ENCODE data around the gene FHAD1. TPM values are rescaled to one million over a fixed set of nuclear protein-coding genes. Genes with fewer than 3 reads are reported as not detected.

Gene FHAD1
- polyA plus RNA-seq, 2 donors, result 0.04 to 0.16 TPM

DNA sequence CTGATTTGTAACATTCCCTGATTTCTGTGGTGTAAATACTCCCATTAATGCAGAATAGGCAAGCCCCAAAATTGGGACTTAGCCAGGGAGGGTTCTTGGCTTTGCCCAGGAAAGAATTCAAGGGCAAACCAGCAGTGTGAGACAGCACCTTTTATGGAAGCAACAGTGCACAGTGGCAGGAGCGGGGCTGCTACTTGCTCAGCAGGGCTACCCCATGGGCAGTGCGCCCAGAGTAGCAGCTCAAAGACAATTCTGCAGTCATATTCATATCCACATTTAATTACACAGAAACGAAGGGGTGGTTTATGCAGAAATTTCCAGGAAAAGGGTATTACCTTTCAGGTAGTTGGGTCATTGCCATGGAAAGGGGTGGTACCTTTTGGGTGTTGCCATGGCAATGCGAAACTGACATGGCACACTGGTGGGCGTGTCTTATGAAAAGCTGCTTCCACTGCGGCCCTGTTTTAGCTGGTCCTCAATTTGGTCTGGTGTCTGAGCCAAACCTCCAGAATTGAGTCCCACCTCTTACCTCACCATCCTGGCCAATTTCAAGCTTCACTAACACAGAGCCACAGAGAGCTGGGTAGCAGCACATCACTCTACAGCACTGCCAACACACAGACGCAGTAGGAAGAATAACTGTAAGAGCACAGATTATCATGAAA is 35.9 kb downstream of the FHAD1 start:
- 49 to 55% methylated on average over 7 of the region's 7 CpGs for WGBS, 2 donors
- peak overlapping the region; percentile 63 to 75 for H3K27ac ChIP-seq (ENCODE audit: low read depth in 2 of 2, low read length in 1 of 2)
- H3K9me3 ChIP-seq (ENCODE audit: control insufficient read depth in 2 of 2, insufficient read depth in 1 of 2, low read depth in 1 of 2, low read length in 1 of 2), result no peaks in the 10 kb centered on the region

DNA sequence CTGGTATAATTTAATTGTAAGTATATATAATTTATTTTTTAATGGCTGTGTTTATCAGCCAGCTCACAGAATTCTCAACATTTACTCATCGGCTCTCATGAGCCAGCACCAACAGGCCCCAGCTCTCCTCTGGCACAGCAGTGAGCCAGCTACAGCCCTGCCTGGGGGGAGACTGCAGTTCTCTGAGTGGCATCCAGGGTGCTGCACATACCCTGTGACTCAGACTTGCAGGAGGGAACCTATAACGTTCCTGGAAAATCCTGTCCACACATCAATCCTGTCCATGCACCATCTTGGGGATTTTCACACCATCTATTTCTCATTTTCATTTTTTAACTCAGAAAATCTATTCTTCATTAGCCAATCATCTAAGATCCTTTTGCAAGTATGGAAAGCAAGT is 36.5 kb downstream of the FHAD1 start:
- Histone ChIP-seq H3K27me3 (ENCODE audit: control insufficient read depth in 1 of 2, insufficient read depth in 2 of 2, low read length in 2 of 2) (no peaks in the 10 kb centered on the region), H3K36me3 (ENCODE audit: control insufficient read depth in 2 of 2, insufficient read depth in 2 of 2, low read length in 1 of 2) (no peaks in the 10 kb centered on the region), H3K4me1 (ENCODE audit: control insufficient read depth in 2 of 2, insufficient read depth in 2 of 2, low read length in 1 of 2) (peaks cover 0 to 10% of the 10 kb centered on the region in 2 donors), H3K9me3 (ENCODE audit: control insufficient read depth in 2 of 2, insufficient read depth in 1 of 2, low read depth in 1 of 2, low read length in 1 of 2) (no peaks in the 10 kb centered on the region), H3K27ac (ENCODE audit: low read depth in 2 of 2, low read length in 1 of 2) (peak overlapping the region in 1 of 2 donors; percentile 35), H3K4me3 (ENCODE audit: low read depth in 1 of 2, low read length in 2 of 2) (no peak overlapping the region)
- 38 to 53% methylated on average over 2 of the region's 2 CpGs for whole genome bisulfite sequencing, 2 donors

More for the DNA sequence above, 35.9 kb downstream of the FHAD1 start:
- H3K4me3 ChIP-seq (ENCODE audit: low read depth in 1 of 2, low read length in 2 of 2), result no peak overlapping the region
- H3K36me3 ChIP-seq (ENCODE audit: control insufficient read depth in 2 of 2, insufficient read depth in 2 of 2, low read length in 1 of 2), result no peaks in the 10 kb centered on the region
- no peaks in the 10 kb centered on the region for H3K27me3 ChIP-seq (ENCODE audit: control insufficient read depth in 1 of 2, insufficient read depth in 2 of 2, low read length in 2 of 2)
- peaks cover 0 to 10% of the 10 kb centered on the region in 2 donors for H3K4me1 ChIP-seq (ENCODE audit: control insufficient read depth in 2 of 2, insufficient read depth in 2 of 2, low read length in 1 of 2)

DNA sequence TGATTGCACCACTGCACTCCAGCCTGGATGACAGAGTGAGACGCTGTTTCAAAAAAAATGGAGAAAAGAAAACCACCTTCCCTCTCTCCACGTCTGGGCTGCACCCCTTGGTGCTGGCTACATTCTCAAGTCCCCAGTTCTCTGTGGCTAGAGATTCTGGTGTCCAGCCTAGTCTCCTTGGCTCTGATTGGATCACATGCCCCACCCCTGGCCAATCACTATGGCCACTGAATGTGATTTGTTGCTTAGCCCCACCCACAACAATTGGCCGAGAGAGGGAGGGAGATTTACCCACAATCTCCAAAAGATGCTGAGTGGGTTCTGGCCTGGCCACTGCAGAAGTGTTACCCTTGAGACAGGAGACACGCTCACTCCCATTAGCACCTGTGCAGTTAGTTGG is 39.4 kb downstream of the FHAD1 start:
- Histone ChIP-seq H3K36me3 (ENCODE audit: control insufficient read depth in 2 of 2, insufficient read depth in 2 of 2, low read length in 1 of 2) (no peaks in the 10 kb centered on the region), H3K4me1 (ENCODE audit: control insufficient read depth in 2 of 2, insufficient read depth in 2 of 2, low read length in 1 of 2) (peaks cover 0 to 10% of the 10 kb centered on the region in 2 donors), H3K27me3 (ENCODE audit: control insufficient read depth in 1 of 2, insufficient read depth in 2 of 2, low read length in 2 of 2) (no peaks in the 10 kb centered on the region), H3K9me3 (ENCODE audit: control insufficient read depth in 2 of 2, insufficient read depth in 1 of 2, low read depth in 1 of 2, low read length in 1 of 2) (no peaks in the 10 kb centered on the region), H3K27ac (ENCODE audit: low read depth in 2 of 2, low read length in 1 of 2) (no peak overlapping the region), H3K4me3 (ENCODE audit: low read depth in 1 of 2, low read length in 2 of 2) (no peak overlapping the region)
- WGBS, 2 donors, result 84 to 93% methylated on average over 4 of the region's 4 CpGs

DNA sequence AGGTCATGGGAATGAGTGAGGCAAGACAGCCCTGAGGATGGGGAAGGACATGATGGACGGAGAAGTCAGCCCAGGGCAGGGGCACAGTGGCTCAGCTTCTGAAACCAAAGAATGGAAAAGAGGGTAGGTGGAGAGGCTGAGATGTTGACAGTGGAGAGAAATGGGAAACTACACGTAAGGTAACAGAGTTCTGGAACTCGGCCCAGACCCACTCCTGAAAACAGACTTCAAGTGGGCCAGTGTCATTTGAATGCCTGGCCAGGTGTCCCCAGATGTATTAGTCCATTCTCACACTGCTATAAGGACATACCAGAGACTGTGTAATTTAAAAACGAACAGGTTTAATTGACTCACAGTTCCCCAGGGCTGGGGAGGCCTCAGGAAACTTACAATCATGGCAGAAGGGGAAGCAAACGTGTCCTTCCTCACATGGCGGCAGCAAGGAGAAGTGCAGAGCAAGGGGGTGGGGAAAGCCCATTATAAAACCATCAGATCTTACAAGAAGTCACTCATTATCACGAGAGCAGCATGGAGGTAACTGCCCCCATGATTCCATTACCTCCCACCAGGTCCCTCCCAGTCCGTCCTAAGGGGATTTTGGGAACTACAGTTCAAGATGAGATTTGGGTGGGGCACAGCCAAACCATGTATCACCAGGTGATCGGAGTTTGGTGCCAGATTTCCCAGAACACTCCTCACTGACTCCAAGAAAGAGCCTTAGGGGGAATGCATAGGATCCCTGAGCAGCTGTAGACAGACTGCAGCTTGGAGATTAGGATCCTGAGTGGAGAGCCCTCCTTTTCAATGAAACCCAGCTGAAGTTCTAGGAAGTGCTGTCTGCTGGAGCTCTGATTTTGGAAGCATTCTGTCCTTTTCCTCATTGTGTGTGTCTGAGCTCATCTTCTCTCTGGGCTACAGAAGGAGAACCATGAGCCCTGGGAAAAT is 40.3 kb downstream of the FHAD1 start:
- Histone ChIP-seq H3K27me3 (ENCODE audit: control insufficient read depth in 1 of 2, insufficient read depth in 2 of 2, low read length in 2 of 2) (no peaks in the 10 kb centered on the region), H3K4me3 (ENCODE audit: low read depth in 1 of 2, low read length in 2 of 2) (no peak overlapping the region), H3K27ac (ENCODE audit: low read depth in 2 of 2, low read length in 1 of 2) (no peak overlapping the region), H3K9me3 (ENCODE audit: control insufficient read depth in 2 of 2, insufficient read depth in 1 of 2, low read depth in 1 of 2, low read length in 1 of 2) (no peaks in the 10 kb centered on the region), H3K36me3 (ENCODE audit: control insufficient read depth in 2 of 2, insufficient read depth in 2 of 2, low read length in 1 of 2) (no peaks in the 10 kb centered on the region), H3K4me1 (ENCODE audit: control insufficient read depth in 2 of 2, insufficient read depth in 2 of 2, low read length in 1 of 2) (peaks cover 0 to 10% of the 10 kb centered on the region in 2 donors)
- WGBS, 2 donors, result 61 to 70% methylated on average over 9 of the region's 9 CpGs

DNA sequence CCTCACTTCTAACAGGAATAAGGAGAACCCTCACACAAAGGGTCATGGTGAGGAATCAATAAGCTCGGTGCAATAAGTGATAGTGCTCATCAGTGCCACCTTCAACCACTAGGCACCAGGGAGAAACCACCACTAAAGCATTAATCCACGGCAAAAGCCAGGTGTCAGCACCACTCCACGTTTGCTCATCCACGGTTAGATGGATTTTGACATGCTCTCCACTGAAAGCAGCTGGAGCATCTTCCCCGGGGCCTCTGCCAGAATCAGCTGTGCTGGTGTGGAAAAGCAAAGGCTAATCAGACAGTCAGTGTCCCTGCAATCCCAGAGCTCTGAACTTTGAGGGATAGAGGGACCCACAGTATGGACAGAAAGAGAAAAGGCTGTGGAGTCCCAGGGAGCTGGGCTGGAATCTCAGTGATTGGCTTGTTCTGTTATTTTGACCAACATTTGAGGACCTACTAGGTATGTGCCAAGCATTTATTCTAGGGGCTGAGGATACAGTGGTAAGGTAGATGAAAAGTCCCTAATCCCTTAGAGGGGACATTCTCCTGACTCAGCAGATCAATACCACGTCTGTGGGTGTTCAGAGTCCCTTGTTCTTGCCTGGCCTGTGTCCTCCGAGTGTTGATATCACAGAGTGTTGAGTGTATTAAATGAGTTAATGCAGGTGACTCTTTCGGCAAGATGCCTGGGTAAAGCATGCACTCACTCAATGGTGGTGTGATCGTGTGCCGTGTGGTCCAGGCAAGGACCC is 41.3 kb downstream of the FHAD1 start:
- Histone ChIP-seq H3K9me3 (ENCODE audit: control insufficient read depth in 2 of 2, insufficient read depth in 1 of 2, low read depth in 1 of 2, low read length in 1 of 2) (no peaks in the 10 kb centered on the region), H3K4me1 (ENCODE audit: control insufficient read depth in 2 of 2, insufficient read depth in 2 of 2, low read length in 1 of 2) (peaks cover 0 to 4% of the 10 kb centered on the region in 2 donors), H3K4me3 (ENCODE audit: low read depth in 1 of 2, low read length in 2 of 2) (no peak overlapping the region), H3K27me3 (ENCODE audit: control insufficient read depth in 1 of 2, insufficient read depth in 2 of 2, low read length in 2 of 2) (no peaks in the 10 kb centered on the region), H3K27ac (ENCODE audit: low read depth in 2 of 2, low read length in 1 of 2) (no peak overlapping the region), H3K36me3 (ENCODE audit: control insufficient read depth in 2 of 2, insufficient read depth in 2 of 2, low read length in 1 of 2) (no peaks in the 10 kb centered on the region)
- WGBS, 2 donors, result 77% methylated on average over 10 of the region's 10 CpGs

DNA sequence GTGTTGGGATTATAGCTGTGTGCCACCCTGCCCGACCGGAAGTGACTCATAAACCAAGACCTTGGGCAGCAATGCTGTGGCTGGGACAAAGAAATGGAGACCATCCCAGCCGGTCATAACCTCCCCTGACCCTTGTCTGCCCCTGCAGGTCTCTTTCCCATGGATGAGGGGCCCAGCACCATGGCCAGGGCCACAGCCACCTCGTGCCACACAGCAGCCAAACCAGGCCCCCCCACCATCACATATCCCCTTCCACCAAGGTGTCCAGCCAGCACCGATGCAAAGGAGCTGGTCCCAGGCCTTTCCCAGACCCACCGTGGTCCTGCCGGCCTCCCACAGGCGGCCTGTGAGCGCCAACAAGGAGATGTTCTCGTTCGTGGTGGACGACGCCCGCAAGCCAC is 42.2 kb downstream of the FHAD1 start:
- no peaks in the 10 kb centered on the region for H3K27me3 ChIP-seq (ENCODE audit: control insufficient read depth in 1 of 2, insufficient read depth in 2 of 2, low read length in 2 of 2)
- H3K36me3 ChIP-seq (ENCODE audit: control insufficient read depth in 2 of 2, insufficient read depth in 2 of 2, low read length in 1 of 2), result no peaks in the 10 kb centered on the region
- H3K4me1 ChIP-seq (ENCODE audit: control insufficient read depth in 2 of 2, insufficient read depth in 2 of 2, low read length in 1 of 2), result no peaks in the 10 kb centered on the region
- H3K4me3 ChIP-seq (ENCODE audit: low read depth in 1 of 2, low read length in 2 of 2), result no peak overlapping the region
- WGBS, 2 donors, result 89 to 90% methylated on average over 14 of the region's 14 CpGs
- H3K27ac ChIP-seq (ENCODE audit: low read depth in 2 of 2, low read length in 1 of 2), result no peak overlapping the region
- H3K9me3 ChIP-seq (ENCODE audit: control insufficient read depth in 2 of 2, insufficient read depth in 1 of 2, low read depth in 1 of 2, low read length in 1 of 2), result peaks cover 0 to 2% of the 10 kb centered on the region in 2 donors

DNA sequence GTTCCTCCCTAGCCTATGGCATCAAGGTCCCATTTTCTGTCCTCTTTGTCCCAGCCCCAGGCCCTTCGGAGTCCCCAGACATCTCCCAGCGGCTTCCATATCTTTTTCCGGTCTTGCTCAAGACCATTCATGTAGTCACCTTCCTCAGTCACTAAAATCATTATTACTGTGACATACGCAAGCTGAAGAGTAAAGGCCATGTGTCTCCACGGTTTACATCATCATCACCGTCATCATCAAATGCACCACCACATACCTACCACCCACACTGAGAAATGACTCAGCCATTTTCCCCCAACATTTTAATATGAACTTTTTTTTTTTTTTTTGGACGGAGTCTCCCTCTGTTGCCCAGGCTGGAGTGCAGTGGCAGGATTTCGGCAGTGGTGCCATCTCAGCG is 43.4 kb downstream of the FHAD1 start:
- Histone ChIP-seq H3K9me3 (ENCODE audit: control insufficient read depth in 2 of 2, insufficient read depth in 1 of 2, low read depth in 1 of 2, low read length in 1 of 2) (peaks cover 0 to 2% of the 10 kb centered on the region in 2 donors), H3K27me3 (ENCODE audit: control insufficient read depth in 1 of 2, insufficient read depth in 2 of 2, low read length in 2 of 2) (no peaks in the 10 kb centered on the region), H3K4me1 (ENCODE audit: control insufficient read depth in 2 of 2, insufficient read depth in 2 of 2, low read length in 1 of 2) (no peaks in the 10 kb centered on the region), H3K36me3 (ENCODE audit: control insufficient read depth in 2 of 2, insufficient read depth in 2 of 2, low read length in 1 of 2) (no peaks in the 10 kb centered on the region), H3K4me3 (ENCODE audit: low read depth in 1 of 2, low read length in 2 of 2) (no peak overlapping the region), H3K27ac (ENCODE audit: low read depth in 2 of 2, low read length in 1 of 2) (no peak overlapping the region)
- WGBS, 2 donors, result 74 to 85% methylated on average over 9 of the region's 9 CpGs

DNA sequence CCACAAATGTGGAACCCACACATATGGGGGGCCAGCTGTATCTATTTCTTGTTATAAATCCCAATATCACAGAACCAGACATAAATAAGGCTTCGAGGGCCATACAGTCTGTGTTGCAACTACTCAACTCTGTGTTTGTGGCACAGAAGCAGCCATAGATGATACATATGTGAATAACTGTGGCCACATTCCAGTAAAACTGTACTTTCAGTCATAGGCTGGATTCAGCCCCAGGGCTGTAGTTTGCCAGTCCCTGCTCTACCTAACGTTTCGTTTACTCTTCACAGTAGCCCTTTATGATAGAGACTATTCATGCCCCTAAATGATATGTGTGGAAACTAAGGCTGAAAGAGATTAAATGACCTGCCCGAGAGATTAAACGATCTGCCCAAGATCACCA is 48.7 kb downstream of the FHAD1 start:
- peaks cover 0 to 2% of the 10 kb centered on the region in 2 donors for H3K9me3 ChIP-seq (ENCODE audit: control insufficient read depth in 2 of 2, insufficient read depth in 1 of 2, low read depth in 1 of 2, low read length in 1 of 2)
- H3K36me3 ChIP-seq (ENCODE audit: control insufficient read depth in 2 of 2, insufficient read depth in 2 of 2, low read length in 1 of 2), result no peaks in the 10 kb centered on the region
- peaks cover 0 to 6% of the 10 kb centered on the region in 2 donors for H3K4me1 ChIP-seq (ENCODE audit: control insufficient read depth in 2 of 2, insufficient read depth in 2 of 2, low read length in 1 of 2)
- no peaks in the 10 kb centered on the region for H3K27me3 ChIP-seq (ENCODE audit: control insufficient read depth in 1 of 2, insufficient read depth in 2 of 2, low read length in 2 of 2)
- 48 to 58% methylated on average over 5 of the region's 5 CpGs for WGBS, 2 donors
- H3K4me3 ChIP-seq (ENCODE audit: low read depth in 1 of 2, low read length in 2 of 2), result no peak overlapping the region
- no peak overlapping the region for H3K27ac ChIP-seq (ENCODE audit: low read depth in 2 of 2, low read length in 1 of 2)

DNA sequence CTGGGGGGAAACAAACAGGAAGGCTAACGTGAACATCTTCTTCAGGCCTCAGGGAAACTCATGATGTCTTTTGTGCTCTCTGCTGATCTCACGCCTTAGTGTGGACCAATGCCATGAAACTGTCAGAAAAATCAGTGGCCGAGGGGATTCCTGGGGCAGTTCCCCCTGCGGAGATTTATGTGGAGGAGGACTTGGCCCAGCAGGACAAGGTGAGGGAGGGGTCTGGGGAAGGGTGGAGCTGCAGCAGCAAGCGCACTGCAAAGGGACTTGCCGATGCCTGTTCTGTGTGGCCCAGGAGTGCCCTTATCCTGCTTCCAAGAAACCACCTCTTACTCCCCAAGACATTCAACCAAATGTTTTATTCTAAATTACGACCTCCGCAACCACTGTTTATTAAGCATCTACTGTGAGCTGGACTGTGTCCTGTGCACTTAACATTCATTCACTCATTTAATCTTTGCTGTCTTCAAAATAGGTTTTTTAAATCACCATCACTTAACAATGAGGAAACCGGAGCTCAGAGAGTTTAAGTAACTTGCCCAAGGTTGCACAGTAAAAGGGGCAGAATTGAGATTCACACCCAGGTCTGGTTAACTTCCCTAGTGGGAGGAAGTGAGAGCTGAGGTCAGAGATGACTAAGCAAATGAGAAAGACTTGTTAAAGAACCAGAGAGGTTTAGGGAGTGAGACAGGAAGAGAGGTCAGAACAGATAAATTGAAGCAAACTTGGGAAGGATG is 49.7 kb downstream of the FHAD1 start:
- Histone ChIP-seq H3K9me3 (ENCODE audit: control insufficient read depth in 2 of 2, insufficient read depth in 1 of 2, low read depth in 1 of 2, low read length in 1 of 2) (peaks cover 0 to 2% of the 10 kb centered on the region in 2 donors), H3K36me3 (ENCODE audit: control insufficient read depth in 2 of 2, insufficient read depth in 2 of 2, low read length in 1 of 2) (no peaks in the 10 kb centered on the region)
- WGBS, 2 donors, result 46 to 59% methylated on average over 9 of the region's 9 CpGs

More for the DNA sequence above, 49.7 kb downstream of the FHAD1 start:
- Histone ChIP-seq H3K4me1 (ENCODE audit: control insufficient read depth in 2 of 2, insufficient read depth in 2 of 2, low read length in 1 of 2) (peaks cover 0 to 6% of the 10 kb centered on the region in 2 donors), H3K27ac (ENCODE audit: low read depth in 2 of 2, low read length in 1 of 2) (no peak overlapping the region), H3K4me3 (ENCODE audit: low read depth in 1 of 2, low read length in 2 of 2) (no peak overlapping the region), H3K27me3 (ENCODE audit: control insufficient read depth in 1 of 2, insufficient read depth in 2 of 2, low read length in 2 of 2) (no peaks in the 10 kb centered on the region)

All from esophagus (tissue), 2 donors.